A549 (cell line): ENCODE results near the gene UNC5CL.

Source experiments
- BHLHE40 ChIP-seq: IDR thresholded peaks from 2 replicates; pipeline ENCODE4 v1.6.1; 2012; ENCODE audit warnings: low read depth, low read length, inconsistent platforms
- CBX2 ChIP-seq: fragments of 200-600 bp; sonication (generic); IDR thresholded peaks from 2 replicates; pipeline ENCODE4 v1.6.1; 2016; ENCODE audit warnings: low read depth, mild to moderate bottlenecking, borderline replicate concordance
- CTCF ChIP-seq: fragments of >200 bp; sonication (Bioruptor Twin); formaldehyde crosslinking; IDR thresholded peaks from 3 replicates; pipeline ENCODE4 v1.5.1; 2016
- ESRRA ChIP-seq: fragments of 150-350 bp; IDR thresholded peaks from 2 replicates; pipeline ENCODE4 v1.6.1; 2014; ENCODE audit warnings: mild to moderate bottlenecking, low read length, borderline replicate concordance
- FOSL2 ChIP-seq, 2 experiments: fragments of 450-650 bp in 1 of 2; fragments of >200 bp in 1 of 2; sonication (Bioruptor Twin) in 1 of 2; formaldehyde crosslinking; IDR thresholded peaks; 2 replicates each; pipeline versions ENCODE4 v1.5.0 to v1.6.1; 2016 to 2020; ENCODE audit warnings: mild to moderate bottlenecking in 1 of 2, moderate library complexity in 1 of 2
- HES2 ChIP-seq: fragments of >200 bp; sonication (Bioruptor Twin); formaldehyde crosslinking; IDR thresholded peaks from 2 replicates; pipeline ENCODE4 v1.6.1; 2016
- NFE2L2 ChIP-seq: fragments of 150-350 bp; conservative IDR thresholded peaks from 2 replicates; pipeline ENCODE4 v1.6.1; 2014; ENCODE audit warnings: low read length
- PBX3 ChIP-seq: IDR thresholded peaks from 2 replicates; pipeline ENCODE4 v1.6.1; 2012
- POLR2A ChIP-seq: IDR thresholded peaks from 2 replicates; pipeline ENCODE4 v1.6.1; 2012; ENCODE audit warnings: mild to moderate bottlenecking, low read length
- SREBF2 ChIP-seq: fragments of 450-650 bp; IDR thresholded peaks from 2 replicates; pipeline ENCODE4 v1.6.1; 2014; ENCODE audit warnings: mild to moderate bottlenecking, moderate library complexity
- TP53 ChIP-seq: fragments of 250-450 bp; sonication (Bioruptor Pico); IDR thresholded peaks from 2 replicates; pipeline ENCODE4 v1.5.0; 2021; ENCODE audit warnings: mild to moderate bottlenecking, moderate library complexity
- USF2 ChIP-seq: fragments of 450-650 bp; IDR thresholded peaks from 2 replicates; pipeline ENCODE4 v1.6.1; 2014; ENCODE audit warnings: antibody characterized with exemption
- ZFP36 ChIP-seq: fragments of 450-650 bp; IDR thresholded peaks from 2 replicates; pipeline ENCODE4 v1.6.1; 2014; ENCODE audit warnings: borderline replicate concordance; ENCODE audit not compliant: partially characterized antibody

GRCh38 chr6:41073968-41074691 is 35.1 kb upstream of the UNC5CL start:
- TF ChIP-seq CTCF (no peak), BHLHE40 (no peak), POLR2A (no peak), ZFP36 (no peak), HES2 (no peak), FOSL2 (IDR thresholded peaks at IDR 0.05) (no peak), FOSL2 (CRISPR knock-in tag; IDR thresholded peaks at IDR 0.05) (no peak), CBX2 (no peak), USF2 (no peak), TP53 (CRISPR knock-in tag) (no peak), ESRRA (no peak), PBX3 (no peak), SREBF2 (no peak), NFE2L2 (no peak)
